GM19035 (cell line): Measurements from ENCODE around the gene UNC13B.

Experiments used
- ATAC-seq: cut with Tn5 transposase; IDR thresholded peaks from one replicate; pipeline ENCODE4 v1.9.1; 2021; ENCODE audit not compliant: unreplicated experiment

Gene UNC13B

DNA sequence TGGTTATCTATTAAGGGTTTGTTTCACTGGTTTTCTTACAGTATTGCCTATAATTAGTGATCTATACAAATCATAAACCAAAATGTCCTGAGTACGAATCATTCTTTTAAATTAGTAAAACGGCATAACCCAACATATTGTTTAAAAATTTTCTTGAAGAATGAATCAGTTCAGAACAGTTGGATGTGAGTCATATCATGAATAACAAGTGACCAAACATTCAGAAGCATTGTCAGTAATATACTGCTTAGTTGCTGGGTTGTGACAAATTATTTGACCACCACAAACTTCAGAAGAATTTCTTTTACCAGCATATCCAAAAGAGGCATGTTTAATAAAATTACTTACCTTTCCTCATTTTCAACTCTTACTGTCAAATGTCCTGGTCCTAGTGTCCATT, 111.2 kb downstream of the UNC13B start:
- ATAC-seq = no peak

DNA sequence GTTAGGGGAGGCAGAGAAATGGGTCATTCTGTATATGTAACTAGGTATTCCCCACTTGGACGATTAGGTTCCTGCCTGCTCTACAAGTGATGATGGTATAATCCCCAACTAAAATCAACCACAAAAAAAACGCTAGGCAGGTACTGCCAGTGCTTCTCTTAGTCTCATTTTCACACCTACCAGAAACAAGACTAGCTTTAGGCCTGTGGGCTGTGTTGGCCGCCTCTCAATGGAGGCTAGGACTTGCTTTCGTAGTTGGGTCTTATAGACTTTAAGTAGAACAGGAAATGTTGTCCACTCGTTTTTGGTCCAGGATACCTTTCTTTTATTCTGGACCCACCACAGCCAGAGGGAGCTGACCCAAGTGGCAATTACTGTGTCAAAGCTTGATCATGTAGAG, 111.8 kb downstream of the UNC13B start:
- ATAC-seq = no peak

DNA sequence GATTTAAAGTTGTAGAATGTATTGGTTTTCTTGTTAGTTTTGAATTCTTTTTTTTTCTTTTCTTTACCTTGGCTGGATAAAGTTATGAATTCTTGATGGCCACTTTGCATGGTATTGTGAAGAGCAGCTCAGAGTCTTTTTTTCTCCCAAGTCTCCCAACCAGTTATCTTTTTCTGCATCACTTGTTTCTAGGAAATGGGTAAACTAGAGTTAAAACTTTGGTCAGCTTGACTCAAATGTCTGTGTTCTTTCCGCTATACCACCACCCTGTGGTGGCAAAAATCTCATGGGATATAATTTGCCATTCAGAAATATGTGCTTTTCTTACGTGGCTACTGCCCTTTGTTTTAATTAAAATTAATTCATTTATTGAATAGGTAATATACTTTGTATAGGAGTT, 113.2 kb downstream of the UNC13B start:
- ATAC-seq = no peak

DNA sequence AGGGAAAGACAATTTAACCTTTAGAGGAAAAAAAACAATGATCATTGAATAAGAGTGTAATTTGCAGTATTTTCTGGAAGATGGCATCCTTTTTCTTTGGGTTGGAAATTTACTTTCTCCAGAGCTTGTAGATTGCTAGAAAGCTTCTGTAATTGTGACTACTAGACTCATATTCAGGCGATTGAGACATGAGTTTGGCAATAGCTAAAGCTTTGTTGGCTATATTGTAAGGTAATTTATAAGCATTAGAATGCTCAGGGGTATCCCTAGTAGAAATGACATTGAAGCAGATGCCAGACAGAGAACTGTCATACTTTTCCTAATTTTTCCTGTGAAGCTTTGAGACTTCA, 115.3 kb downstream of the UNC13B start:
- no peak for ATAC-seq

DNA sequence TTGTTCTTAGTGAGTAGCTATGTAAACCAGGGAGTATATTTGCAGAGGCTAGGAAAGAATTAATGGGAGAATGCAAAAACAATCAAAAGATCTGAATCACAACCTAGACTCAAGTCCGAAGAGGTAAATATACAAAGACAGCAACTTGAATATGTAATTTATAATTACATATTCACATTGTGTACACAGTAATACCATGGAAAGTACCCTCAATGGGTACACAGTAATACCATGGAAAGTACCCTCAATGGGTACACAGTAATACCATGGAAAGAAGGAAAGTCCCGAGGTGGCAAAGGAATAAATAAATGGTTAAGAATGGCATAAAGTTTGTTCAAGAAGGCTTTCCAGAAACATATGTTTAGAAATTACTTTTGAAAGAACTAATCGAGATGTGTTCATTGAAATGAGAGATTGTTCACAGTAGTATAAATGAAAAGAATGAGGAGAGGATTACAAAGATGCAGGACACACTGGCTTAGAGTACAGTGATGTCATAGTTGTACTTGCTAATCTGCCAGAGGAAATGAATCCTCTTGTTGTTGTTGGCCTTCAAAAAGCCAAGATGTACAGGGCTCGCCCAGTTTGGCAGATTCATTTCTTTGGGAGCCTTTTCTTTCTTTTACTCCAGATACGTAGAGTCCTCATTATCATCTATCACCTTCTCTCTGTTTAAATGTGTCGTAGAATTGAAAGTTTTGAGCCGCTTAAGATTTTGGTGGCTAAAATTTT, 116.0 kb downstream of the UNC13B start:
- ATAC-seq = no peak

DNA sequence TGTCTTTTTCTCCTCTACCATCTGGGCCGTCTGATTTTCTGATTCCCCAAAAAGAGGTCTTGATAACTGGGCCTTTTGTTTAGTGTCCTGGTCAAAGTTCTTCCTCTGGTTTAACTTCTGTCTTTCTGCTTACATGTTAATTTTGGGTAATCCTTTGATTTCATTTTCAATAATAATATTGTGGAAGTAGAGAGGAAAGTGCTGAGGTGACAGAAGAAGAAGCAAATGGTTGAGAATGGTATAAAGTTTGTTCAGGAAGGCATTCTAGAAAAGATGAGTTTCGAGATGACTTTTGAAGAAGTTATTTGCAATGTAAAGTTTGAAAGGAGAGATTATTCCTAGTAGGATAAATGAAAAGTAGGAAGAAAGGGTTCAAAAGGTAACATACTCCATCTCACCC, 118.1 kb downstream of the UNC13B start:
- ATAC-seq = no peak

DNA sequence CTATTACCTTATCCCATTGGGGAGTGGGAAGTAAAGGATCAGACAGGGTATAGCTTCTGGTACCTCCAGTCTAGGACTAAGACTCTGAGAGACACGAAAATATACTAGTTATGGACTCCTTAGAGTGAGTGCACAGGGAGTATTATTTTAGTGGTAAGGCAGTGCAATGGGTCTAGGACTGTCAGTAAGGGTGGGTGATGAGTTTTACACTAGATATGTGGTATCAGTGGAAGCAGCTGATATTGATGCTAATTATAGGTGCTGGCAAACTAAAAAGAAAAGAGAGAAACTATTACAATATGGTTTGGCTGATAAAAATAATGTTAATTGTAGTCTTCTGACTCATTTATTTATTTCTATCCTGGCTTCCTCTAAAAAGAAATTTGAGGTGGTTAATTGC, 118.6 kb downstream of the UNC13B start:
- no peak for ATAC-seq

DNA sequence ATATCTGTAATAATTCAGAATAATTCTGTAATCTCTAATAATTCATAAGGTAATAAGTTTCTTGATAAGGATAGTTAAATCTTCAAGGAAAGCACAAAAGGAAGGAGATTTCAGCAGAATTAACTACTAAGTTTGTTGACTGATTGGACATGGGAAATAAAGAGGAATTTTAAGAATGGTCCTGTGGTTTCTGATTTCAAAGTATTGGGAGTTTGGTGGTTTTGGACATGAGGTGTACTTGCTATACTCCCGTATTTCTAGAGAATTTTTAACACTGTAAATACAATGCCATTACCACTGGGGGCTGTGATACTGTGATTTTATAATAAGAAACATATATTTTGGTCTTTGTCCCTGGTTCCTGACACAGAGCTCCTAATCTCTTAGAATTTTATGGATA, 123.9 kb downstream of the UNC13B start:
- ATAC-seq = no peak

DNA sequence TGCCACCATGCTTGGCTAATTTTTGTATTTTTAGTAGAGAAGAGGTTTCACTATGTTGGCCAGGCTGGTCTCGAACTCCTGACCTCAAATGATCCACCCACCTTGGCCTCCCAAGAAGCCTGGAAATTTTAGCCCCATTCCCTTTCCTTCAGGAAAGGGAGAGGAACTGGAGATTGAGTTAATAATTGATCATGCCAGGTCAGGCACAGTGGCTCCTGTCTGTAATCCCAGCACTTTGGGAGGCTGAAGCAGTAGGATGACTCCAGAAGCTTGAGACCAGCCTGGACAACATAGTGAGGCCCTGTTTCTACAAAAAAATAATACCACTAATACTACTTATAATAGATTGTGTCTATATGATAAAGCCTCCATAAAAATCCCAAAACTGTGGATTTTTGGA, 124.6 kb downstream of the UNC13B start:
- ATAC-seq = no peak

DNA sequence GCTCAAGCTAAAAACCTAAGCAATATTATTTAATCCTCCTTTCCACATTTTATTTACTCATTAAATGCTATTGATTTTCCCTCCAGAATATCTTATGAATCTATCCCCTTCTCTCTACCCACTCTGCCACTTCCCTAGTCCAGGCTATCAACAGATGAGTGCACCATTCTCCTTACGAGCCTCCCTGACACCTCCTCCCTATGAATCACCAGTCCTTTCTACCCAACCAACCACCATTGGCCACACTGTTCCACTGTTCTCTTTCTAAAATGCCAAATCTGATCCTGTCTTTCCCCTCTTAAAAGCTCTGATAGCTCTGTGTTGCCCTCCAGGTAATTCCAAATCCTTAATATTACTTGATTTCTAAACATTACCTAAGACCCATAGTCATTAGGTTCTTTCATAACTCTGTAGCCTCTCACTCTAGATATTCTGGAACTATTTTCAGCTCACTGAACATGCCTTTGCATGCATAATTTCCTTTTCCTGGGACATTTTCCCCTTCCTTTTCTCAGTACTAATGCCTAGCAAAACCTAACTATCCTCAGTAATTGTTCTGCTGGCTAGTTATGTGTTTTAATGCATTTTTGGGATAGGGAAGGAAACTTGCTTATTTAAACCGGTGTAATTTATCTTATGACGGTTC, 126.3 kb downstream of the UNC13B start:
- ATAC-seq = no peak

DNA sequence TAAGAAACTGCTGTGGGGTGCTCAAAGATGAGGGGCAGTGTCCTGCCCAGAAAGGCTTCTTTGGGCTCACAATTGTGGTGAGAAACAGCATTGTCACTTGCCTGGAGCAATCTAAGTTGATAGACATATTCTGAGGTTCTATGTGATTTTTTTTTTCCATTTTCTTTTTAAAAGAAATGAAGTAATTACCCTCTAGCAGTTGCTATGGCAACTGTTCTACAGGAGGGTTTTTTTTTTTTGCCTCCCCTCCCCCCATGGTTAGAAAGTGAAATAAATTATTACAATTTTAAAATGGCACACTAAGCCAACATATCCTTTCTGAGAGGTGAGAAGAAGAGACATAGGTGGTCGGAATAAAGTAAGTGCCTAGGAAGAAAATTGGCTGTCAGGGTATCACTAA, 127.0 kb downstream of the UNC13B start:
- ATAC-seq = no peak

DNA sequence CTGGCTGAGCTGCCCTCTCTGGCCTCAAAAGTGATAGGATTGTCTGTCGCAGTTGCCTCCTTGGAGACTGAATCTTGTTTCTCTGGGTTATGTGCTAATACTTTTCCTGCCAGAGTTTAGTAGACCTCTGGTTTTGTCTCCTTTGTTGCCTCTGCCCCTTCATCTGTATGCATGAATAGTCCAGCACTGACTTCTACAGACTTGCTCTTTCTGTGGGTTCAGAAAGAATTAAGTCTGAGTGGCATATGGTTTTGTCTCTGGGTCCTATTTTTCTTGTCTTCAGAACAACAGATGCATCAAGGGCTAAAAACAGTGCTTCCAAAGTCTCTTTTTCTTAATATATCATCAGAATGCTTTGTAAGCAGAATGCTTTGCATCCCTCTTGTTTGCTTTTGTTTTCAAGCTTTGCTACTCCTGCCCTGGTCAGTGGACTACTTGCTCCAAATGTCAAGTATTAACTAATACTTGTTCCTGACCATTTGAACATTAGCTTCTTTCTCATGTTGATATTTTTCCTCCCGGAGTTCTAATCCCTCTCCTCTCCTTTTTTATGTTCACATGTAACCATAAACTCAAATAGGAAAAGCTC, 131.7 kb downstream of the UNC13B start:
- no peak for ATAC-seq

DNA sequence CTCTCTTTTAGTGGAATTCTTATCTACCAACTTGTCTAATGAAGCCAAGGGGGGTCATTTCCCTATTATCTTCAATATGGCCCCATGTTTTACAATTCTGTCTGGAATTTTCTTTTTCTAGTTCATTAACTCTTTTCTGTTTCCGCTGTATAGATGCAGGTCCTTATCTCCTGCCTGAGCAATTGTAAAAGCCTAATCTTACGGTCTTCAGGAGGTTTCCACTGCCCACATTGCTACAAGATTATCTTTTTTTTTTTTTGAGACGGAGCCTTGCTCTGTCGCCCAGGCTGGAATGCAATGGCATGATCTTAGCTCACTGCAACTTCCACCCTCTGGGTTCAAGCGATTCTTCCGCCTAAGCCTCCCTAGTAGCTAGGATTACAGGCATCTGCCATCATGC, 132.3 kb downstream of the UNC13B start:
- no peak for ATAC-seq

DNA sequence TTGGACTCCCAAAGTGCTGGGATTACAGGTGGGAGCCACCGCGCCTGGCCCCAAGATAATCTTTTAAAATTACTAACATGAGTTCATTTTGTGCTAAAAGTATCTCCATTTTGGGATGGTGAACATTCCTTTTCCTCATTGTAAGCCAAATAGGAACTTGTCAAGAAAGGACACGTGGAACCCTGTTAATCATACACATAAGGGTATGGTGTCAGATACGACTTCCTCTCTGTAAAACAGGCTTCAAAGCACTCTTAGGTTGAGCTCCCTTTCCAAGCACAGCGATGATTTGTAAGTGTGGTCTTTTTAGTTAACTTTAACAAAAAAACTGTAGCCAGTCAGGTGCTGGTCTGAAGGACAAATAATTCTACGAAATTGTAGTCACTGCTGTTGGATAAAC, 132.7 kb downstream of the UNC13B start:
- ATAC-seq = no peak

DNA sequence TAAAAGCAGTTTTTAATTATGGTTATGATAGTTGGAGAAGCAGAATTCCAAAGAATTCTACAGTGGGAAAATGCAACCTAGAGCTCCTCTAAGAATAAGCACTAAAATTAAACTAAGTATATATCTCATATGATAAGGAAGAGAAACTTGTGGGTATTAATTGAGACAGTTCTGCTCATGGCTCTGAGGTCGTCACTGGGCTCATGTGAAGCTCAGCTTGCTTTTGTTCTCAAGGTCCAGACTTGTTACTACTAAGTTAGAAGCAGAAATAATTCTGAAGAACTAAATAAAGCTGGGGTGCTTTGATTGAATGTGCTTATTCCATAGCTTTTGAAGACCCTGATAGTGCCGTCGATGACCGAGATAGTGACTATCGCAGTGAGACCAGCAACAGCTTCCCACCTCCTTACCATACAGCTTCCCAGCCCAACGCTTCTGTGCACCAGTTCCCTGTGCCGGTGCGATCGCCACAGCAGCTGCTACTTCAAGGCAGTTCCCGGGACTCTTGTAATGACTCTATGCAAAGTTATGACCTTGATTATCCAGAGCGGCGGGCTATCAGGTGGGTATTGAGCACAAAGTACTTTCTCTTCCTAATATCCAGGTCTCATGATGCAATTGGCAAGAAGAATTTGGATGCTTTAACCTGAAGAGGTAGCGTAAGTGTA, 133.7 kb downstream of the UNC13B start:
- no peak for ATAC-seq

DNA sequence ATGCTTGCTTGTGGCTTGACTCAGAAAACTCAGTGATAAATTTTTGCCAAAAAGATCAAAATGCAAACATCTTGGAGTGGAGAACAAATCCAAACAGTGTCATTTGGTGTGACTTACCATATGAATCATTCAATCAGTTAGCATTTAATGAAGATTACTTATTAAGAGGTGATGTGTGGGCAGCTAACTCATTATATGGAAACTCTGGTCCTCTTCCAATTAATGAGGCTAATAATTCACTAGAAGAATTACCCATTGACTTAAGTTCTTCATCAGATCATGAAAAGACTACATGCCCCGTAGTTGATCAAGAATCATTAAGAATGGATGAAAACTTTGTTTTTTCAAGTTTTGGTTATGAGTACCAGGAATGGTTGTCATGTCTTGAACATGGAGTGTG, 141.8 kb downstream of the UNC13B start:
- ATAC-seq = no peak

DNA sequence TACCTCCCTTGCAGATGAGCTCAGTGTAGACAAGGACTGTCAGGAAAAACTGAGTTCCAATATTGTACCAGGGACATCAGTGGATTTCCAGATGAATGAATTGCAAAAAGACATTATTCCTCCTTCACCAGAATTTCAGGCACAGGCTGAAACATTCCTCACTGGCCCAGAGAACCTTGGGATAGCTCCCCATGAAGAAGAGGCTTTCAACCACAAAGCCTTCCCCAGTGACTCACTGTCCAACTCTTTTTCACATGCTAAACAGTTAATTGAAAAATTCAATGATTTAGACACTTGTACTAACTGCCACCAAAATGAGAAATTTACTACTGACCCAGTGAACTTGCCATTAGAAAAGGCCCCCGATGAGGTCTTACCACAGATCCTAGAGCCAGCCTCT, 144.5 kb downstream of the UNC13B start:
- ATAC-seq = no peak

DNA sequence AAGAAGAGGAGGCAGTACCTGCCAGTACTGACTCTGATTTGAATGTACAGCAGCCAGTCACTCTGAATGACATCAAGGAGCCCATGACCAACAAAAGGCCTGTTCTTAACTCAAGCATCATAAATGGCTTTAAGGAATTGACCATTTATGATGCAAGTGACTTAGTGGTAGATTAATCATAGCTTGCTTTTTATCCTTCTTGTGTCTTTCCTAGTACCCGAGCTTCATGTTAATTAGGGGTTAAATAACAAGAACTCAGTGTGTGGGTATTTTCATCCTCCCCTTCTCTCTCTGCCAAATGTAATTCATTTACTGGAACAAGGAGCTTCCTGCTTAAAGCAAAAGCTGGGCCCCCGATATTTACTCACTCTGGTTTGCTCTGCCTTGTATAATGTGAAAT, 146.5 kb downstream of the UNC13B start:
- no peak for ATAC-seq

DNA sequence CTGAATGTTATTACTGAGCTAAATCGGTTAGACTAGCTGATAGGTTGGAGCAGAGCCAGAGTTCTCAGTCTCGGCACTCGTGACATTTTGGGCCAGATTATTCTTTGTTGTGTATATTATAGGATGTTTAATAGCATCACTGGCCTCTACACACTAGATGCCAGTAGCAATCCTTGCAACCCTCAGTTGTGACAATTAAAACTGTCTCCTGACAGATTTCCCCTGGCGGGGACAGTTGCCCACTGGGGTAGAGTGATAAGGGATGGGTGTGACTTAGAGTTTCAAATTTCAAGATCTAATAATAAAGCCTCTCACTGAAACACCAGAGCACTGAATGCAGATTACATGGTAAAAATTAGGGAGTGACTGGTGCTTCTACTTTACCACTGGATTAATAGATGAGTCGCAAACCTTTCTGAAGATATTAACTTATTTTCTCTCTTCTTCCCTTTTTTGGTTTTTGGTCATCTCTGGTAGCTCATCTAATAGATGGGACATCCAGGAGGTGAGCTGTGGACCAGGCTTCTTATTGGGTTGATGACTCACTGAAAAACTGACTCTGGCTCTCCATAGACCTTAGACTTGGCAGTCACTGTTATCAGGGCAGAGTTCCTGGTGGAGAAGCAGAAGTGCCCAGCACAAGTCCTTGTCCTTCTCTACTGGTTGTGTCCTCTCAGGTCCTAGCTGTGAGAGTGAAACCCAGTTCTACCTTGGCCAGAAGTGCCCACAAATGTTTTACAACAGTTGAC, 150.3 kb downstream of the UNC13B start:
- no peak for ATAC-seq

DNA sequence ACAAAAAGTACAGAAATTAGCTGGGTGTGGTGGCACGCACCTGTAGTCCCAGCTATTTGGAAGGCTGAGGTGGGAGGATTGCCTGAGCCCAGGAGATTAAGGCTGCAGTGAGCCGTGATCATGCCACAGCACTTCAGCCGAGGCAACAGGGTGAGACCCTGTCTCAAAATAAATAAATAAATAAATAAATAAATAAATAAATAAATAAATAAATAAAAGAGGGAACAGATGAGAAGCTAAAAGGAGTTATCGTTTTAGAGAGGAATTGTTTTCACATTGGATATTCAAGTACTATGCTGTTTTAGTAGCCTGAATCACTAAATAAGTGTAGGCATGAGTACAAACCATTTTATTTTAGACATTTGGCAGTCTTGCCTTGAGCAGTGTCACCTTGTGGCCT, 151.7 kb downstream of the UNC13B start:
- ATAC-seq = no peak

DNA sequence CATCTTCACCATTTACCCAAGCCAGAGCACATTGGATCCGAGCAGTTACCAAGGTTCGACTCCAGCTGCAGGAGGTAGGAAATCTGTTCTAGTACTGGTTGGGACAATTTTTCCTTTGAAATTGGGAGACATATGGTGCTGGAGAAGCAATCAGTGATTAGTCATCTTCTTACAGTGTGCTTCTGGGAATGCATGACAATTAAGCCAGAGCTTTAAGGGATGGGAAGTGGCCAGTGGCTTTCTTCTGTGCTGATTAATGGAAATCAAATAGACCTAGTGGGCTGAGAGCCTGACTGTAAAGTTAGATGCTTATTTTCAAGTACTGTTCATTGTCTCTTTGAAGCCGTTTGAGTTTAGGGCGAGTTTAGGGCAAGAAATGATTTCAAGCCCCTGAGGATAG, 152.1 kb downstream of the UNC13B start:
- ATAC-seq = no peak
